Esophagus squamous epithelium (tissue), 4 donors: Measurements from ENCODE around the gene THBS2.

Source experiments
- CTCF ChIP-seq, 6 experiments: fragments of 450-650 bp in 4 of 6; fragments of 200-600 bp in 2 of 6; sonication (generic) in 2 of 6; IDR thresholded peaks; one replicate each; pipeline ENCODE4 v1.5.1; 2016 to 2019; ENCODE audit warnings: antibody characterized with exemption in 6 of 6, mild to moderate bottlenecking in 4 of 6, moderate library complexity in 4 of 6
- POLR2A ChIP-seq, 4 donors: fragments of 450-650 bp; IDR thresholded peaks; one replicate each; pipeline ENCODE4 v1.6.1; 2017; ENCODE audit warnings: antibody characterized with exemption in 4 of 4, mild to moderate bottlenecking in 4 of 4, moderate library complexity in 3 of 4

GRCh38 chr6:169224716-169225115 is 28.9 kb downstream of the THBS2 start:
- TF ChIP-seq CTCF (IDR thresholded peaks at IDR 0.05), result no peak
- TF ChIP-seq POLR2A (IDR thresholded peaks at IDR 0.05), result no peak
